Activated naive CD8-positive, alpha-beta T cell treated with anti-CD3 and anti-CD28 coated beads, Interleukin-2, amount 50 U/mL, for 16 hours (primary cell): ENCODE measurements around the gene SV2A.
"Not testable (repeated sequence)": the region's sequence is repeated elsewhere in the genome, so short reads cannot be mapped to it uniquely, and the experiment has no call there.

ENCODE experiments used
- DNase-seq: peaks from one replicate; pipeline ENCODE4 v3.0.0-alpha.2; 2020; ENCODE audit warnings: low read depth, low spot score

Gene SV2A, protein sequence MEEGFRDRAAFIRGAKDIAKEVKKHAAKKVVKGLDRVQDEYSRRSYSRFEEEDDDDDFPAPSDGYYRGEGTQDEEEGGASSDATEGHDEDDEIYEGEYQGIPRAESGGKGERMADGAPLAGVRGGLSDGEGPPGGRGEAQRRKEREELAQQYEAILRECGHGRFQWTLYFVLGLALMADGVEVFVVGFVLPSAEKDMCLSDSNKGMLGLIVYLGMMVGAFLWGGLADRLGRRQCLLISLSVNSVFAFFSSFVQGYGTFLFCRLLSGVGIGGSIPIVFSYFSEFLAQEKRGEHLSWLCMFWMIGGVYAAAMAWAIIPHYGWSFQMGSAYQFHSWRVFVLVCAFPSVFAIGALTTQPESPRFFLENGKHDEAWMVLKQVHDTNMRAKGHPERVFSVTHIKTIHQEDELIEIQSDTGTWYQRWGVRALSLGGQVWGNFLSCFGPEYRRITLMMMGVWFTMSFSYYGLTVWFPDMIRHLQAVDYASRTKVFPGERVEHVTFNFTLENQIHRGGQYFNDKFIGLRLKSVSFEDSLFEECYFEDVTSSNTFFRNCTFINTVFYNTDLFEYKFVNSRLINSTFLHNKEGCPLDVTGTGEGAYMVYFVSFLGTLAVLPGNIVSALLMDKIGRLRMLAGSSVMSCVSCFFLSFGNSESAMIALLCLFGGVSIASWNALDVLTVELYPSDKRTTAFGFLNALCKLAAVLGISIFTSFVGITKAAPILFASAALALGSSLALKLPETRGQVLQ

DNA sequence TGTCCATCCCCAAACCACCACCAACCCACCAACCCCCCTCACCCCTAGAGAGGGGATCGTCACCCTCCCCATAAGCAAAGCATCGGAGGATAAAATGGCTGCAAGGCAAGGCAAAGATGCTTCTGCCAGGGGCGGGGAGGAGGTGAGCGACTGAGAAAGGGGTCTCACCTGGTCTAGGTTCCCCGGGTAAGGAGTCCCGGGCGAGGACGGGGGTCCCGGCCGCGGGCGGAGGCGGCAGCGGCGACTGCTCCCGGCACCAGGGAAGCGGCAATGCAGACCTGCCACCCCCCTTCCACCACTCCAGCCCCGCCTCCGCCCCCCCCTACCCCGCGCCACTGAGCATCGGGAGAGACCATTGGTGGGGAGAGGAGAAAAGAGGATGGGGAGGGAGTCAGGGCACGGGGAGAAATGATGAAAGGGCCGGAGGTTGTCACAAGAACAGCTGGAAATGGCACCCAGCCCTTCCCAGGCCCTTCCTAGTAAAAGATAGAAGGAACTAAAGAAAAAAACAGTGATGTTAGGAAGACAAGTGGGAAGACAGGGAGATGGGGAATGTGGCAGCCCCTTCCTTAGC is at the start of gene SV2A:
TSS of gene SV2A (minus strand) at position 274 of the 574 bp plus-strand sequence. CDS start 4,004 bp downstream, outside the sequence.
- DNase-seq = no peak

DNA sequence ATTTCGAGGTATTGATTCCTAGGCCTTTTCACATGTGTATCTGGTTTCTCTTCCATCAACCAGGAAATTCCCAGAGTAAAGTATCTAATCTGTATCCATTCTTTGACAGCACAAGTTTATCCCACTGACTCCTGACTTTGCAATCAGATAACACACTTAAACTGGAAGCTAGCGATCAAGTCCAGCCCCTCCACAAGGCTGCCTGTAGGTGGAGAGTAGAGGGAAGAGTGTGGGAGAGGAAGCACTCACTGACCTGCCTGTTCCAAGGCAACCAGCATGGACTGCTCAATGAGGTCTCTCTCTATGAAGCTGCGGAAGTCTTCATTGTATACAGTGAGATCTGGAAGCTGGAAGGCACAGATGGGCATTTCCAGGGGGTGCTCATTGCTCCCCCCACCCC is 49.4 kb upstream of the SV2A start:
- no peak for DNase-seq

DNA sequence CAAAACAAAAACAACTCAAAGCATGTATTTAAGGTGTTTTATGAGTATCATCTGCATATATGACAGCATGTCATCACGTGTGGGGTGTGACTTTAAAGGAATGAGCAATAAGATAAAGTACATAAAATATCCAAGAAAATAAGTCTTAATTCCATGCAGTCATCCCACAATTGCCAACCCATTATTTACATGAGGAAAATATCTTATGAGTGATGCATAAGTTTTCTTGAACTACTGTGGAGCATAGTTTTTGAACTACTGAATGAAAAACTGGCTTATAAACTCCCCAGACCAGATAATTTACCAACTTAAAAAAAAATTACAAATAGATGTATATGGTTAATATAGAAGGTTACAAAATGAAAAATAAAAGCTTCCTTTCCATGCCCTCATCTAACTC is 48.8 kb upstream of the SV2A start:
- no peak for DNase-seq

DNA sequence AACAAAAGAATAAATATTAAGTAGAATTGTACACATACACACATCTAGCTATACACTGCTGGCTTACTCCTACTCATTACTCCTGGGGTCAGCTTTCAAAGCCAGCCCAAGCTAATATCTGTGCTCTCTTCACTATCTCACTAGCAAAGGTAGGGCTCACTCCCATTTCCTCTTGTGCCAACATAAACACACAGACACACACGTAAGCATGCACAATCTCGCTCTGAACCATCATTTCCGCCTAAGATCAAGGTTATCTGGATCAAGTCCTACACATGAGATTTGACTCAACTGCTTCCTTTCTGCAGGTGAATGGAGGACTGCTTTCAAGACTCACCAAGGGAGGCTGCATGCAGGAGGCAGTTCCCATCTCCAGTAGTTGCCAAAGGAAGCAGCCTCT is 47.8 kb upstream of the SV2A start:
- DNase-seq = no peak

DNA sequence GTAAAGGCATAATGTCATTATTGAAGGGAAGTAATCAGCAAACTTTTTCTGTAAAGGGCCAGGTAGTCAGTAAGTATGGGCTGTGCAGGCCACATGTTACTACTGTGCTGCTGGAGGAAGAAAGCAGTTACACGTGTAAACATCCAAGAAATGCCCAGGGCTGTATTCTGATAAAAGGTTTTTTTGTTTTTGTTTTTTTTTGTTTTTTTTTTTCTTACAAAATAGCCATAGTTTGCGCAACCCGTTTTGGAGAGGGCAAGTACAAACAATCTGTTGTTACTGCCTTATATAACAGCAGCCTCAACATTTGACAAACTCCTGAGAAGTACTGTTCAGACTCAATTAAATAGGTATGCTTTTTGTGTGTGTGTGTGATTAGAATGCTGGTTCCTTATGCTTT is 45.7 kb upstream of the SV2A start:
- no peak for DNase-seq

DNA sequence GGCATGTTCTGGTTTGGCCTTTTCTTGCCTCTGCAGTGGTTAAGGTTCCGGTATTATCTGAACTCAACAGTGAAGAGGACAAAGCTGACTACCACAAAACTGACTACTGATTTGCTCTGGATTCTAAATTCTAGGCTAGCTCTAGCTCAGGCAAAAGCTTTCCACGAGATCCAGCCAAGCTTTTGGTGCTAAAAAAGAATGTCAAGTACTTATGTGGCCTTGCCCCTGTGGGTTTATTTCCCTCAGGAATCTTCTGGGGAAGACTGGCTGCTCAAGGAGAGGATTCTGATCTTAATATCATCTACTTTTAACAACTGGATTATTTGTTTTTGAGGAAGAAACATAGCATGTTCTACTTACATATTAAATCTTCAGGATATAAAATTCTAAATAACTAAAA is 45.1 kb upstream of the SV2A start:
- no peak for DNase-seq

DNA sequence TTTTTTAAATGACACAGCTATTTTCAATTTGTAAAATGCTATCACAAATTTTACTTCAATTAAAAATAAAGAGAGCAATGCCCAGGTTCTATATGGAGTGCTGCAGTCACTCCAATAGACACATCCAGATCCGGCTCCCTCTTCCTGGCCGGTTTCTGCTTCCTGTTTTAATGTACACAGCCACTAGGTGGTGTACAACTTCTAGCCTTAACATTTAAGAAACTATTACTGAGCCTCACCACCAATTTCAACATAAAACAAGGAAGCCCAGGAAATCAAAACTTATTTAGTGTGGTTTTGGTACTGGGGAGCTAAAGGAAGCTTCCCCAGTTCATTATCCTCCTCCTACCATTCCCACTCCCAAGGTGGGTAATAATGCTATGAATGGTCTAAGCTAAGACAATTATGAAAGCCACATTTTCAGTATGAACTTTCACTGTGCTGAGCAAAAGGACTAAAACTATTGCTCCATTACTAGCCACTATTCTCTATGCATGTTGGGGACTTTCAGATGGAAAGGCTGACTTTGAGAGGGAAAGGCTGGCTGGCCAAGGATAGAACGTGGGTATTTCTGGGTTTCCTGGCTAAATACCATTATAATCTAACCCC is 44.5 kb upstream of the SV2A start:
- no peak for DNase-seq

DNA sequence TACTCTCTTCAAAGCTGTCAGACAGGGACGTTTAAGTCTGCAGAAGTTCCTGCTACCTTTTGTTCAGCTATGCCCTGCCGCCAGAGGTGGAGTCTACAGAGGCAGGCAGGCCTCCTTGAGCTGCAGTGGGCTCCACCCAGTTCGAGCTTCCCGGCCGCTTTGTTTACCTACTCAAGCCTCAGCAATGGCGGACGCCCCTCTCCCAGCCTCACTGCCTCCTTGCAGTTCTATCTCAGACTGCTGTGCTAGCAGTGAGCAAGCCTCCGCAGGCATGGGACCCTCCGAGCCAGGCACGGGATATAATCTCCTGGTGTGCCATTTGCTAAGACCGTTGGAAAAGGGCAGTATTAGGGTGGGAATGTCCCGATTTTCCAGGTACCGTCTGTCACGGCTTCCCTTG is 39.9 kb upstream of the SV2A start:
- DNase-seq = not testable (repeated sequence)

DNA sequence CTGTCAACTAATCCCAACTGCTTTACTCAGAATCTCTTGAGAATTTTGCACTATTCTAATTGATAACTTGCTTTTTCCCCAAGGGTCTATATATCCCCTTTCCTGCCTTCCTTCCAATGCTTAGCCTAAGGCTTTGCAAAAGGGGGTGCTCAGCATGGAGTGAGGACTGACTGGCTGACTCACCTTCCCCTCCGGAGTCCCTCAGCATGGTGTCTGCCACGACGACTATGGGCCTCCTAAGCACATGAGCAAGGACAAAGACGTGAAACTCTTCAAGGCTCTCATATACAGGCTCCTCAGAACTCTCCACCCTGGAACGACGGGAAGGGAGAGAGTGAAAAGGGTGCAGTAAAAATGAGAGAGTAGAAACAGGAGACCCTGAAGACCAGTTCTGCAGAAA is 32.3 kb upstream of the SV2A start:
- no peak for DNase-seq

DNA sequence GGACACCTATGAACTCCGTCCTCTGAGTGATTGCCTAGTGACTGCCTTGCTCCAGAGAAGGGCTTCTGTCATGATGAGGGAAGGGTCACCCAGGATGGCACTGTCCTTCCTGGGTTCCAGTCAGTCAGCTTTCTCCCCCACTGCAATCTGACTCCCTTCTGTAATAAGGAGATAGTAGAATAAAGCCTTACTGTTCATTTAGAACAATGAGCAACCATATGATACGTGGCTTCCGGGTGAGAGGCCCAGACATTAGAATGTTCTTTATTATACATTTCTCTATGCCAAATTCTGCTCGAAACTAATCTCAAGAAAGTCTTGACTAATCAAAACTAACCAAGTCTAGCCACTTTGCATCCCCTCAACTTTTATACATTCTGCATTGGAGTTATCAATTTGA is 27.6 kb upstream of the SV2A start:
- DNase-seq = no peak

DNA sequence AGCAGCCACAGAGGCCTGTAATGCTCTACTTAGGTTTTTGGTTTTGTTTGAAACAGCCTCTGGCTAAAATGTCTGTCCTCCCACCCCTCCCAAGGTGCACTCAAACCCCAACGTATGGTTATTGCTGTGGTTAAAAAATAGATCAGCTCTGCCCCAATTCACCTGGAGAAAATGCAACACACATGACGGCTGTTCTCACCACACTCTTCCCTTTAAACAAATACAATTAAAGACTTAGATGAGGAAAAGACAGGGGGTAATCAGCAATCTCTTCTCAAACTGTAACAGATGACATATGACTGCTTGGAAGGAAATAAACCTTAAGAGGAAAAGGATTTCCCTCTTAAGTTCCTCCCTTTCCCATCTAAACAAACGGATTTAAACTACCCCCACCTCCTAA is 25.2 kb upstream of the SV2A start:
- no peak for DNase-seq

DNA sequence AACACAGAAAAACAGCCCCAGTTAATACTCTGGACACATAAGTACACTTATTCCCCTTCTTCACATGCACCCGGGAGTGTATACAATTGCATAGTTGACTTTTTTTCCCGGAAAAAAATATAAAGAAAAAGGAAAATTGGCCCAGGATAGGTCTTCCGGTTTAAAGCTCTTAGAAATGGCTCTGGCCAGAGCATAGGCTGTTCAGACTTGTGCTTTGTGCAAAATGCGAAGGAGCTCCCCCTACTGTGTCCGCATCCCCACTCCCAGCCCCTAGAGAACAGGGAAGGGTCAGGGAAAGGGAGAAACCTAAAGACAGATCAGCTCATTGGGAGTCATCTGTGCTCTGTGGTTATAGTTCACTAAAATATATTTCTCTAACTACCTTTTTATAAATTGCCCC is 24.6 kb upstream of the SV2A start:
- DNase-seq = no peak

DNA sequence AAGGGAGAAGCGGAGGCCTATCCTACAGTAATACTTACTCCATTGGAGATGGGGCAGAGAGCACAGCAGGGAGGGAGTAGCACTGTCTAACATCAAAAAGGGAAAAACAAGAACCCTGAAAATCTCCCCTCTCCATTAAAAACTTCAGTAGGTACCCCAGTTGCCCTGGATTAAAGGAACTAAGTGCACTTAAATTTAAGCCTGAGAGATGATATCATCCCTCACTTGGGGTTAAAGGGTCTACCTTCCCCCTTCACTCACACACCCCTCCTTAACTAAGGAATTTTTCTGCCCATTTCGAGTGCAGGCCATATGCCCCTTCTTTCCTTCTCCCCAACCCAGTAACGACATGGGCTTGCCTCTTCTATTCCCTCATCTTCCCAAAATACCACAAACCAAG is 22.8 kb upstream of the SV2A start:
- DNase-seq = no peak

DNA sequence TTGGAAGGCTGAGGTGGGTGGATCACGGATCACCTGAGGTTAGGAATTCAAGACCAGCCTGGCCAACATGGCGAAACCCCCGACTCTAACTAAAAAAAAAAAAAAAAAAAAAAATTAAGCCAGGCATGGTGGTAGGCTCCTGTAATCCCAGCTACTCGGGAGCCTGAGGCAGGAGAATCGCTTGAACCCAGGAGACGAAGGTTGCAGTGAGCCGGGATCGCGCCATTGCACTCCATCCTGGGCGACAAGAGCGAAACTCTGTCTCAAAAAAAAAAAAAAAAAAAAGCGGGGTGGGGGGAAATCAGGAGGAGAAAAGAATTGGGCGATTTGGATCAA is 21.0 kb upstream of the SV2A start:
- not testable (repeated sequence) for DNase-seq

DNA sequence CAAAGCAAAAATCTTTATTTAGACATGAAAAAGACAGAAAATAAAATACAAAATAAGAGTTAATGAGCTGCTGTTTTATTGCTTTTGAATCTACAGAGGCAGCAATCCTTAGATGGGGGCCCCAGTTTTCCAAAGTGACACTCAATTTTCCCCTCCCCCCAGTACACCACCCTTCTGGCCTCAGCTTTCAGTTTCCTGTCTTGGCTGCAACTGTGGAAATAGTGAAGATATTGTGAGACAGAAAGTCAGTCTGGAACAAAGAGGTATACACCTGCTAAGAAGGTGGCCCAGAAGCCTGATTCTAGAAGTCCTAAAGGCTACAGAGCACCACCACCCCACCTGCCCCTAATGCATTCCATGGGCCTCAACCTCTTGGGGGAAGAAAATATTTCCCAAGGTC is 20.1 kb upstream of the SV2A start:
- no peak for DNase-seq

DNA sequence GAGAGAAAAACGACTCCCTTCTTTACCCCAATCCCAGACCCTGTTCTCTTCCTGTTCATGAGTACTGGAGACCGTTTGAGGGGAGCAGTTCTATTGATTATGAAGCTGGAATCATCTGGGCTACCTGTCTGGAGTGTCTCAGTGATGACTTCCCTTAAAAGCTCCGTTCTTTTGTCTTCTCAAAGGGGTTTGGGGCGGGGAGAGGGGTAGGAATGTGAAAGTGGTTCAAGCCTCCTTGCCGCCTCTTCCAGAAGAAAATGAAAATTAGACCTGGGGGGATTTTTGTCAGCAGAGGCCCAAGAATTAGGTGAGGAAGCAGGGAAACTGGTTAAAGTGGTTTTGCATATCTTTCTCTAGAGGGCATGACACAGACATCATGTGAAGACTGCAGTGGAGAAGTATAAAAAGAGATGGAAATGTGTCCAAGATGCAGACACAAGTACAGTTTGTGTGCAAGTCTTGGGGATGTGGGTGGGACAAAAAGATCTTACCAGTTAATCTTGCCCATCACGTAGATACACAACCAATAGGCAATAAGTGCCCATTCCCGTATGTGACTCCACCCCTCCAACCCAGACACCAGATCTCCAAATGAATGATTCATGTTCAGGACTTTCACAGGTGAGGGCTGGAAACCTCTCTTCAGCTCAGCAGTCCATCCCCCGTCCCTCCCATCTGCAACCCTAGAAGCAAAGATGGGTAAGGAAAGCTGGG is 19.5 kb upstream of the SV2A start:
- no peak for DNase-seq

DNA sequence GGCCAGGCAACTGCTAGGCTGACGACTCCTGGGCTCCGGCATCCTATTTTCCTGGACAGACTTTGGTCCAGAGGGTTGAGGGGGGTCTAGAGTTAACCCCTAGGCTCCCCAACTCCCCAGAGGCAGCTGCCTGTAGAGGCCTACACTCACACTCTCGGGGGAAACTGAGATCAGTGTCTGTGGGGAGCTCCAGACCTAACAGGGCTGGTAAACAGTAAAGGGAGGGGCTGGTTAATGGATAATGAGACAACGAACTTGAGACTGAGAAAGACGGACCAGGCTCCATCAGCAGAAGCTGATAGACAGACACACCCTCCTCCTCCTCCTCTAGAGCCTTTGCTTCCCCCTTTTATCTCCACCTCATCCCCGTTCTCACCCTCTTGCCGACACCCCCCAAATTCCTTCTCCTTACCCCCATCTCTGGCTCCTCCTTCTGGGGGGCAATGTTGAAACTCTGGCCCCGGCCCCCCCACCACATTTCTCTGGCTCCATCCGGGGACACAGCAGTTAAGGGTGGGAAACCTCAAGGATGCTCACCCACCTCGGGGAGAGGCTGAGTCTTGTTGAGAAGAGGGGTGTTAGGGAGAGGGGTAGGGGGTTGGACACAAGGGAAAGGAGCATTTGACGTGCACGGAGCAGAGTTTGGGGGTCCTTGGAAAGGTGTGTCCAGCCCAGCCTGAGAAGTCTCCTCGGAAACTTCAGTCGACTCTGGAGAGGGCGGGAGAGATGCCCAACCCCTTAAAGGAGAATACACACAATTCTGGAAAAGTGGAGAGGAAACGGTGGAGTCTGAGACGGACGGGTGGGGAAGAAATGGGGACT is 18.7 kb upstream of the SV2A start, which contains the start of gene MTMR11:
TSS of gene MTMR11 (minus strand) at position 710 of the 822 bp plus-strand sequence. CDS start at position 478, 232 bp downstream.
- DNase-seq = no peak

DNA sequence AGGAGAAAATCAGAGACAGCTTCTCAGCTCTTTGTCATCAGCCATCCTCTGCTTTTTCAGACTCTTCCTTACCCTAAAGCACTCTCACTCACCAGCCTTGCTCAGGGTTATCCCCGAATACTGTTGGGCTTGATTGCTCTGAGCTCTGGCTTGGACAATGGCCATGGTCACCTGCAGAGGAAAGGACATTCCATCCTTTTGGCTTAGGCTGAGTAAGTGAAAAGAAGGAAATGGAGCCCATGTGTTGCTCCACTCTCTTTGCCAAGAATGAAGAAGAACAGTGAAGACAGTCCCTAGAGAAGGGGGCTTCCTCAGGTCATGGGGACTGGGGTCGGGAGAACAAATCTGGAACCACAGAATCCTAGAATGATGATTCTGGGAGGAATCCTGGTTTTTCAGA is 16.7 kb upstream of the SV2A start:
- DNase-seq = no peak

DNA sequence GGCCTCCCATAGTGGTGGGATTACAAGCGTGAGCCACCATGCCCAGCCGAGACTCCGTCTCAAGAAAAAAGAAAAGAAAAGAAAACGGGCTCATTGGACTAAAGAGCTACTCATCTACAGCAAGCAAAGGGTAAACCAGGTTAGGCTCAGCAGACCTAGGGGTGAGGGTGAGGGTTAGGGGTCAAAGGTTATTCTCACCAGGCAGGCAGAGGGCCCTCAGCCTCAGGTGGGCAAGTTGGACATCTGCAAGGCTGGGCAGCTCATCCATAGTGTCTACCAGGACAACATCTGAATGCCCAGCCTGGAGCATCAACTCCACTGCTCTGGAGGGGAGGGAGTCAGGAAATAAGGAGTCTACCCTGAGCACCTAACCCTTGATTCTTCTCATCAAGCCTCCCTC is 15.6 kb upstream of the SV2A start:
- DNase-seq = no peak

DNA sequence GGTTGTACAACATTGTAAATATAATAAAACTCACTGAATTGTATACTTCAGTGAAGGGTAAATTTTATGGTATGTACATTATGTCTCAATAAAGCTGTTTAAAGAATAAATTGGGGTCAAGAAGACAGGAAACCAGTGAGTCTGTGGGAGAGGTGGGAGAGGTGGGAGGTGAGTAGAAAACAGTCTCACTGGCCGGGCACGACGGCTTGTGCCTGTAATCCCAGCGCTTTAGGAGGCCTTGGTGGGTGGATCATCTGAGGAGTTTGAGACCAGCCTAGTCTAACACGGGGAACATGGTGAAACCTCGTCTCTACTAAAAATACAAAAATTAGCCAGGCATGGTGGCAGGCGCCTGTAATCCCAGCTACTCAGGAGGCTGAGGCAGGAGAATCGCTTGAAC is 14.8 kb upstream of the SV2A start:
- DNase-seq = no peak
